SK-N-SH (cell line): ENCODE results near the gene TRIM28. TPM values are rescaled to one million over a fixed set of nuclear protein-coding genes. Genes with fewer than 3 reads are reported as not detected.

Source experiments
- CTCF ChIA-PET: fragments of 300-600, 350-600 bp; formaldehyde crosslinking; extraction: SDS; loops from one replicate; lab custom pipeline; 2021; lab: Yijun Ruan, JAX
- POLR2A ChIA-PET: fragments of 350-600 bp; sonication (Branson Sonifier 250); formaldehyde crosslinking; extraction: SDS; loops from one replicate; lab custom pipeline; 2020; ENCODE audit warnings: antibody characterized with exemption, inconsistent platforms; lab: Yijun Ruan, JAX
- DNase-seq: peaks from one replicate; pipeline ENCODE4 v3.0.0; 2012
- H2AFZ ChIP-seq: fragments of 200-600 bp; sonication (generic); 2 replicates; pipeline ENCODE4 v1.8.1; 2016; ENCODE audit warnings: antibody characterized with exemption, mild to moderate bottlenecking, low read depth
- H3F3A ChIP-seq: fragments of 200-600 bp; sonication (generic); replicated peaks from 2 replicates; pipeline ENCODE3; 2016; ENCODE audit warnings: antibody characterized with exemption, mild to moderate bottlenecking; ENCODE audit not compliant: insufficient read depth
- H3K27ac ChIP-seq, 2 experiments: fragments of 200-500 bp in 1 of 2; fragments of 200-600 bp in 1 of 2; sonication (Bioruptor generic) in 1 of 2; sonication (generic), shearing (Covaris generic) in 1 of 2; 2 replicates each; pipeline versions ENCODE4 v1.5.1 to v1.6.1; 2014 to 2016; ENCODE audit warnings: low read depth in 2 of 2, inconsistent platforms in 1 of 2, low read length in 1 of 2, mild to moderate bottlenecking in 1 of 2, mixed read lengths in 1 of 2
- H3K27me3 ChIP-seq: fragments of 200-600 bp; sonication (generic), shearing (Covaris generic); 2 replicates; pipeline ENCODE4 v1.6.1; 2016; ENCODE audit warnings: mixed run types; ENCODE audit not compliant: insufficient read depth
- H3K36me3 ChIP-seq, 2 experiments: fragments of 200-500 bp in 1 of 2; fragments of 200-600 bp in 1 of 2; sonication (Bioruptor generic) in 1 of 2; sonication (generic) in 1 of 2; replicated peaks in 1 of 2; 2 replicates each; pipeline versions ENCODE3 to v1.5.1; 2014 to 2016; ENCODE audit warnings: low read length in 1 of 2, mild to moderate bottlenecking in 1 of 2; ENCODE audit not compliant: insufficient read depth in 2 of 2, control insufficient read depth in 1 of 2
- H3K4me1 ChIP-seq, 2 experiments: fragments of 200-500 bp in 1 of 2; fragments of 200-600 bp in 1 of 2; sonication (Bioruptor generic) in 1 of 2; sonication (generic), shearing (Covaris generic) in 1 of 2; 2 replicates each; pipeline versions ENCODE4 v1.5.1 to v1.6.1; 2014 to 2016; ENCODE audit warnings: low read depth in 1 of 2, low read length in 1 of 2, mixed run types in 1 of 2; ENCODE audit not compliant: insufficient read depth in 2 of 2, control insufficient read depth in 1 of 2
- H3K4me2 ChIP-seq: fragments of 200-600 bp; sonication (generic), shearing (Covaris generic); 2 replicates; pipeline ENCODE4 v1.6.1; 2017; ENCODE audit warnings: mixed run types
- H3K4me3 ChIP-seq, 2 experiments: fragments of 200-500 bp in 1 of 2; fragments of 200-600 bp in 1 of 2; sonication (Bioruptor generic) in 1 of 2; sonication (generic), shearing (Covaris generic) in 1 of 2; 2 replicates each; pipeline versions ENCODE4 v1.5.1 to v1.8.1; 2014 to 2016; ENCODE audit warnings: low read depth in 2 of 2, inconsistent platforms in 1 of 2, low read length in 1 of 2, mild to moderate bottlenecking in 1 of 2, mixed read lengths in 1 of 2, moderate library complexity in 1 of 2
- H3K79me2 ChIP-seq: fragments of 200-600 bp; sonication (generic); 2 replicates; pipeline ENCODE4 v1.8.1; 2017; ENCODE audit warnings: mild to moderate bottlenecking; ENCODE audit not compliant: insufficient read depth
- H3K9ac ChIP-seq: fragments of 200-600 bp; sonication (generic); 2 replicates; pipeline ENCODE4 v1.6.1; 2017; ENCODE audit warnings: mixed run types
- H3K9me2 ChIP-seq: fragments of 200-600 bp; sonication (generic); 2 replicates; pipeline ENCODE4 v1.6.1; 2017; ENCODE audit warnings: mixed run types
- H3K9me3 ChIP-seq: fragments of 200-600 bp; sonication (generic); 2 replicates; pipeline ENCODE4 v1.6.1; 2017; ENCODE audit warnings: mixed run types, mild to moderate bottlenecking, moderate library complexity
- H4K20me1 ChIP-seq: fragments of 200-600 bp; sonication (generic); 2 replicates; pipeline ENCODE4 v1.6.1; 2017; ENCODE audit warnings: mild to moderate bottlenecking, mixed run types; ENCODE audit not compliant: insufficient read depth
- CHD2 ChIP-seq: fragments of 150-350 bp; IDR thresholded peaks from 2 replicates; pipeline ENCODE4 v1.6.1; 2018; ENCODE audit warnings: low read length; ENCODE audit not compliant: partially characterized antibody
- ELF1 ChIP-seq: IDR thresholded peaks from 2 replicates; pipeline ENCODE4 v1.4.0; 2012
- EP300 ChIP-seq, 2 experiments: IDR thresholded peaks; 2 replicates each; pipeline versions ENCODE4 v1.4.0 to v1.6.1; 2012; ENCODE audit warnings: borderline replicate concordance in 1 of 2, low read depth in 1 of 2, low read length in 1 of 2
- FOXM1 ChIP-seq: IDR thresholded peaks from 2 replicates; pipeline ENCODE4 v1.4.0; 2012; ENCODE audit warnings: low read depth, mild to moderate bottlenecking
- GABPA ChIP-seq: IDR thresholded peaks from 2 replicates; pipeline ENCODE4 v1.4.0; 2012; ENCODE audit warnings: low read depth, mild to moderate bottlenecking
- IRF3 ChIP-seq: fragments of 150-350 bp; IDR thresholded peaks from 2 replicates; pipeline ENCODE4 v1.6.1; 2016; ENCODE audit warnings: mild to moderate bottlenecking, low read depth, low read length
- JUND ChIP-seq: IDR thresholded peaks from 2 replicates; pipeline ENCODE4 v1.4.0; 2012
- MEF2A ChIP-seq: IDR thresholded peaks from 2 replicates; pipeline ENCODE4 v1.4.0; 2012; ENCODE audit warnings: low read depth, borderline replicate concordance
- NFIC ChIP-seq: IDR thresholded peaks from 2 replicates; pipeline ENCODE4 v1.4.0; 2012; ENCODE audit warnings: borderline replicate concordance
- NRF1 ChIP-seq: IDR thresholded peaks from 2 replicates; pipeline ENCODE4 v1.6.1; 2012; ENCODE audit warnings: low read depth, mild to moderate bottlenecking, low read length
- POLR2AphosphoS5 ChIP-seq: IDR thresholded peaks from 2 replicates; pipeline ENCODE4 v1.6.1; 2012; ENCODE audit warnings: low read depth, low read length
- RAD21 ChIP-seq: IDR thresholded peaks from 2 replicates; pipeline ENCODE4 v1.6.1; 2012; ENCODE audit warnings: mild to moderate bottlenecking, low read length
- RCOR1 ChIP-seq: fragments of 150-350 bp; IDR thresholded peaks from 2 replicates; pipeline ENCODE4 v1.6.1; 2017; ENCODE audit warnings: antibody characterized with exemption, low read length
- RFX5 ChIP-seq: IDR thresholded peaks from 2 replicates; pipeline ENCODE4 v1.6.1; 2012; ENCODE audit warnings: mild to moderate bottlenecking, improper control_type of control experiment, low read length
- RXRA ChIP-seq: IDR thresholded peaks from 2 replicates; pipeline ENCODE4 v1.4.0; 2012; ENCODE audit warnings: low read depth, mild to moderate bottlenecking, borderline replicate concordance
- SIN3A ChIP-seq: IDR thresholded peaks from 2 replicates; pipeline ENCODE4 v1.6.1; 2012; ENCODE audit warnings: low read depth, mild to moderate bottlenecking, low read length, moderate library complexity, borderline replicate concordance
- SMC3 ChIP-seq: IDR thresholded peaks from 2 replicates; pipeline ENCODE4 v1.6.1; 2012; ENCODE audit warnings: low read depth, low read length, improper control_type of control experiment
- USF1 ChIP-seq: IDR thresholded peaks from 2 replicates; pipeline ENCODE4 v1.4.0; 2012; ENCODE audit warnings: low read depth, borderline replicate concordance
- YY1 ChIP-seq: IDR thresholded peaks from 2 replicates; pipeline ENCODE4 v1.4.0; 2012; ENCODE audit warnings: low read depth, mild to moderate bottlenecking
- WGBS: methylation state at CpG from one replicate; pipeline ENCODE4 v1.1.6; 2017; ENCODE audit warnings: low lambda C conversion rate; 5-methylcytosine and 5-hydroxymethylcytosine counted together
- polyA plus RNA-seq, 3 experiments: library from polyadenylated mRNA; depleted of rRNA; stranded (reverse); fragments of >200 nt; gene quantifications; 2 replicates each; pipeline ENCODE4 v1.2.3, GENCODE V29; 2012
- TF ChIP-seq, protein P1 (sequence below): fragments of 200-600 bp; sonication (generic); IDR thresholded peaks from 2 replicates; pipeline ENCODE4 v1.6.1; 2017; ENCODE audit warnings: antibody characterized with exemption, mild to moderate bottlenecking, moderate library complexity
- TF ChIP-seq, protein P2 (sequence below): fragments of 150-350 bp; IDR thresholded peaks from 2 replicates; pipeline ENCODE4 v1.6.1; 2017; ENCODE audit warnings: antibody characterized with exemption, low read length, low read depth, borderline replicate concordance

Gene TRIM28
- polyA plus RNA-seq, 1 of the 3 experiments (the other 2 are of a cell fraction): 594 TPM

GRCh38 chr19:58573658-58574164 is 29.8 kb downstream of the TRIM28 start (continued):
- TF ChIP-seq, protein P1, sequence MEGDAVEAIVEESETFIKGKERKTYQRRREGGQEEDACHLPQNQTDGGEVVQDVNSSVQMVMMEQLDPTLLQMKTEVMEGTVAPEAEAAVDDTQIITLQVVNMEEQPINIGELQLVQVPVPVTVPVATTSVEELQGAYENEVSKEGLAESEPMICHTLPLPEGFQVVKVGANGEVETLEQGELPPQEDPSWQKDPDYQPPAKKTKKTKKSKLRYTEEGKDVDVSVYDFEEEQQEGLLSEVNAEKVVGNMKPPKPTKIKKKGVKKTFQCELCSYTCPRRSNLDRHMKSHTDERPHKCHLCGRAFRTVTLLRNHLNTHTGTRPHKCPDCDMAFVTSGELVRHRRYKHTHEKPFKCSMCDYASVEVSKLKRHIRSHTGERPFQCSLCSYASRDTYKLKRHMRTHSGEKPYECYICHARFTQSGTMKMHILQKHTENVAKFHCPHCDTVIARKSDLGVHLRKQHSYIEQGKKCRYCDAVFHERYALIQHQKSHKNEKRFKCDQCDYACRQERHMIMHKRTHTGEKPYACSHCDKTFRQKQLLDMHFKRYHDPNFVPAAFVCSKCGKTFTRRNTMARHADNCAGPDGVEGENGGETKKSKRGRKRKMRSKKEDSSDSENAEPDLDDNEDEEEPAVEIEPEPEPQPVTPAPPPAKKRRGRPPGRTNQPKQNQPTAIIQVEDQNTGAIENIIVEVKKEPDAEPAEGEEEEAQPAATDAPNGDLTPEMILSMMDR: no peak
- TF ChIP-seq GABPA (no peak), EP300 (IDR thresholded peaks at IDR 0.05; ENCODE audit: borderline replicate concordance in 1 of 2, low read depth in 1 of 2, low read length in 1 of 2) (no peak), RCOR1 (no peak), SMC3 (no peak), RFX5 (0 out of 2 replicates have a peak, but pooled peaks have one; percentile 8), NRF1 (no peak), YY1 (no peak), ELF1 (no peak)
- TF ChIP-seq, protein P2, sequence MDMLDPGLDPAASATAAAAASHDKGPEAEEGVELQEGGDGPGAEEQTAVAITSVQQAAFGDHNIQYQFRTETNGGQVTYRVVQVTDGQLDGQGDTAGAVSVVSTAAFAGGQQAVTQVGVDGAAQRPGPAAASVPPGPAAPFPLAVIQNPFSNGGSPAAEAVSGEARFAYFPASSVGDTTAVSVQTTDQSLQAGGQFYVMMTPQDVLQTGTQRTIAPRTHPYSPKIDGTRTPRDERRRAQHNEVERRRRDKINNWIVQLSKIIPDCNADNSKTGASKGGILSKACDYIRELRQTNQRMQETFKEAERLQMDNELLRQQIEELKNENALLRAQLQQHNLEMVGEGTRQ: no peak

- 0% methylated on average over 23 of the region's 66 CpGs for WGBS
- peaks cover 16% of the 10 kb centered on the region for H3F3A ChIP-seq
- ChIA-PET CTCF (interaction anchor here (0.8 to 1.5 kb wide), 2 partner anchors 30 to 56 kb away, joined by 4 read pairs; no protein-coding TSS in a partner anchor), POLR2A (interaction anchor here (0.6 to 2.4 kb wide), 6 partner anchors 13 to 75 kb away, joined by 3 to 13 read pairs (median 6); partner anchors contain the start of genes CHMP2A, TRIM28, UBE2M and ZBTB45)
- H4K20me1 ChIP-seq: no peaks in the 10 kb centered on the region
- DNase-seq: peak; percentile 89
- peak overlapping the region; percentile 76; the same call in 1 of the 2 replicates for H2AFZ ChIP-seq
- H3K36me3 ChIP-seq: peaks cover 11% of the 10 kb centered on the region in 2 experiments
- H3K9ac ChIP-seq: peak overlapping the region; percentile 89
- H3K4me2 ChIP-seq: peak overlapping the region; percentile 93
- H3K9me2 ChIP-seq: no peaks in the 10 kb centered on the region
- H3K27ac ChIP-seq: peak overlapping the region; percentile 96 to 97
- H3K79me2 ChIP-seq: peaks cover 57% of the 10 kb centered on the region
- no peaks in the 10 kb centered on the region for H3K27me3 ChIP-seq
- no peaks in the 10 kb centered on the region for H3K9me3 ChIP-seq
- H3K4me3 ChIP-seq: peak overlapping the region; percentile 75 to 79
- H3K4me1 ChIP-seq: peaks cover 4 to 22% of the 10 kb centered on the region in 2 experiments; a peak in 2 of 4 replicates
- no peak for TF ChIP-seq RCOR1
- no peak for TF ChIP-seq IRF3
- TF ChIP-seq EP300 (IDR thresholded peaks at IDR 0.05; ENCODE audit: borderline replicate concordance in 1 of 2, low read depth in 1 of 2, low read length in 1 of 2): no peak
- TF ChIP-seq FOXM1: no peak
- TF ChIP-seq, protein P2: no peak
- 0 out of 2 replicates have a peak, but pooled peaks have one; percentile 5 for TF ChIP-seq RFX5
- TF ChIP-seq POLR2AphosphoS5: peak; percentile 87
- TF ChIP-seq NFIC: no peak; the same call in 1 of the 2 replicates
- TF ChIP-seq USF1: no peak
- TF ChIP-seq GABPA: peak; percentile 37
- no peak for TF ChIP-seq JUND
- TF ChIP-seq CHD2: peak; percentile 65
- no peak for TF ChIP-seq RAD21
- TF ChIP-seq MEF2A: no peak
- TF ChIP-seq NRF1: peak; percentile 65
- no peak for TF ChIP-seq RXRA
- TF ChIP-seq, protein P1: peak; percentile 16
- peak; percentile 13; the same call in 1 of the 2 replicates for TF ChIP-seq SIN3A
Measured at GRCh38 chr19:58575183-58576041, 31.5 kb downstream of the TRIM28 start.
